ENCODE results near the gene C2orf49.

C2orf49 gene

DNA sequence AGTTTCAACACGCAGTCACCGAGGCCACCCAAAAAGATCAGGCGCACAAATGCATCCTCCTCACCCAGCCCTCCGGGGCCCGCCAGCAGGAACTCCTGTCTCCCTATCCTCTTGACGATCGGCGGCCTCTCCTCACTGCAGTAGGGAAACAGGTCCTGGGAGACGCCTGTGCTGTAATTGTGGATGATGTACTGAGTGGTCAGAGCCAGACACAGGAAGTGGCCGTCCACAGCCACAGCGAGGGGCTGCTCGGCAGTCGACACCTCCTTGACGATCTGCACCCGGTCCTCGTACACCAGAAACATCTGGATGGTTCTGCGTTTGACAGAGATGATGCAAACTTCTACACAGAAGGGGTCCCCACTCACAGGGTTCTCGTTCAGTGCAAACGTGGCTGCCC, 29.8 kb upstream of the C2orf49 start:
- TF ChIP-seq, protein P1, sequence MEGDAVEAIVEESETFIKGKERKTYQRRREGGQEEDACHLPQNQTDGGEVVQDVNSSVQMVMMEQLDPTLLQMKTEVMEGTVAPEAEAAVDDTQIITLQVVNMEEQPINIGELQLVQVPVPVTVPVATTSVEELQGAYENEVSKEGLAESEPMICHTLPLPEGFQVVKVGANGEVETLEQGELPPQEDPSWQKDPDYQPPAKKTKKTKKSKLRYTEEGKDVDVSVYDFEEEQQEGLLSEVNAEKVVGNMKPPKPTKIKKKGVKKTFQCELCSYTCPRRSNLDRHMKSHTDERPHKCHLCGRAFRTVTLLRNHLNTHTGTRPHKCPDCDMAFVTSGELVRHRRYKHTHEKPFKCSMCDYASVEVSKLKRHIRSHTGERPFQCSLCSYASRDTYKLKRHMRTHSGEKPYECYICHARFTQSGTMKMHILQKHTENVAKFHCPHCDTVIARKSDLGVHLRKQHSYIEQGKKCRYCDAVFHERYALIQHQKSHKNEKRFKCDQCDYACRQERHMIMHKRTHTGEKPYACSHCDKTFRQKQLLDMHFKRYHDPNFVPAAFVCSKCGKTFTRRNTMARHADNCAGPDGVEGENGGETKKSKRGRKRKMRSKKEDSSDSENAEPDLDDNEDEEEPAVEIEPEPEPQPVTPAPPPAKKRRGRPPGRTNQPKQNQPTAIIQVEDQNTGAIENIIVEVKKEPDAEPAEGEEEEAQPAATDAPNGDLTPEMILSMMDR (IDR thresholded peaks at IDR 0.05; ENCODE audit: low read depth, low read length), result no peak
- DNase-seq (ENCODE audit: extremely low read depth, low read depth), result no peak

DNA sequence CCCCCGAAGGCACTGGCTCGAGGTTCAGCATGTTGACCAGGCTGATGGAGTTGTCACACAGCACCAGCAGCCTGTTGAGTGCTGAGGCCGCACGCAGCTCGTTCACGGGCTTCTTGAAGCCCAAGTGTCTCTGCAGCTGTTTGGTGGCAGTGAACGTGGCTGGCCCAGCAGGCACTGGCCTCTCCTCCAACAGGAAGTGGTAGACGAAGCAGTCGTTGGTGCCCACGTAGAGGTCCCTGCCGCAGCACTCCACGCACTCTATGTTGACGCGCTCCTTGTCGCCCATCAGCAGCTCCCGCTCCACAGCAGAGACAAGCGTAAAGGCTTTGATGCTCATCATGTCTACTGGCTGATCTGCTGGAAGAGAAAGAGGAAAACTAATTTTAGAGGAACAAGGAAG, 29.4 kb upstream of the C2orf49 start:
- TF ChIP-seq, protein P1 (IDR thresholded peaks at IDR 0.05; ENCODE audit: low read depth, low read length), result no peak
- DNase-seq (ENCODE audit: extremely low read depth, low read depth), result no peak

DNA sequence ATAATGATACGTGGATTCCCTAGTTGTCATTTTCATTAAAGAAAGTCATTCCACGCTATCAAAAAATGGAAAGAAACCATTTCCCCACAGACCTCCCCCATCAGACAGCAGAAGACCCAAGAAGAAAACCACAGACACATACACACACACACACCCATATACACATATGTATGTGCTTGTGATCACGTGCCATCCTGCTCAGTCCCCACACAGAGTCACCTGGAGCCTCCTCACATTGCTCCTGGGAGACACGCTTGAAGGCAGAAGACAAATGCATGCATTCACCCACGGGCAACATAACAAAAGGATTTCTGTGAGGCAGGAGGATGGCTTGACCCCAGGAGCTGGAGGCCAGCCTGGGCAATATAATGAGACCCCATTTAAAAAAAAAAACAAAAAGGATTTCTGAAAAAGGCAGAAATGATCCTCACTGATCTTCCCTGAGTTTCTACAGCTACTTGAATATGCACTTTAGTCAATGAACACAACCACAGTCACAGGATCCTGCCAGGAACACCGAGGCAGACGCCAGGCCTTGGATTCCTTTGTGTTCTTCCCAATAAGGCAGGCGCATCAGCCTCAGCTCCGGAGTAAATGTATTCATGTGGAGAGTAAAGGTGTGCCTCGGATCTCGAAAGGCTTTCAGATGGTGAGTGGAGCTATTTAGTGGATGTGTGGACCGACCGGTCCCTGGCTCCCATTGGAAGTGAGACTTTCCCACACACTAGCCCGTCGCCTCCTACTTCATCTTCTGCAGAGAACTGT, 28.8 kb upstream of the C2orf49 start:
- TF ChIP-seq, protein P1 (IDR thresholded peaks at IDR 0.05; ENCODE audit: low read depth, low read length), result no peak
- DNase-seq (ENCODE audit: extremely low read depth, low read depth), result no peak

DNA sequence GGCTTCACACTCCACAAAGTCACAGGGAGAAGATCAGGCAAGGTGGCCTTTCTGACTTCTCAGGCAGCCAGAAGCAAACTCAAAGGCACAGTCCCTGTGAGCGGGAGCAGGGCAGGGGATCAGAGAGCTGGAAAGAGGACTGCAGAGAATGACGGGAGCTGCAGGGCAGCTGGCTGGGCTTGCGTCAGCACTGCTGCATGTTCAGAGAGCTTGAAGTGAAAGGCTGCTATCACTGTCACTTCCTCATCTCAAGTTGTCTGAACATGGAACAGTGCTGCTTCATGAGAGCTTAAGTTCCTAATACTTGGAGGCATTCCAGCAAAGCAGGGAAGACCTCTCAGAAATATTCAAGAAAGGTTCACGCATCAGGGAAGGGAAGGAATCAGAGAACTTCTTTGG, 28.2 kb upstream of the C2orf49 start:
- no peak for DNase-seq (ENCODE audit: extremely low read depth, low read depth)
- TF ChIP-seq, protein P1 (IDR thresholded peaks at IDR 0.05; ENCODE audit: low read depth, low read length), result no peak

DNA sequence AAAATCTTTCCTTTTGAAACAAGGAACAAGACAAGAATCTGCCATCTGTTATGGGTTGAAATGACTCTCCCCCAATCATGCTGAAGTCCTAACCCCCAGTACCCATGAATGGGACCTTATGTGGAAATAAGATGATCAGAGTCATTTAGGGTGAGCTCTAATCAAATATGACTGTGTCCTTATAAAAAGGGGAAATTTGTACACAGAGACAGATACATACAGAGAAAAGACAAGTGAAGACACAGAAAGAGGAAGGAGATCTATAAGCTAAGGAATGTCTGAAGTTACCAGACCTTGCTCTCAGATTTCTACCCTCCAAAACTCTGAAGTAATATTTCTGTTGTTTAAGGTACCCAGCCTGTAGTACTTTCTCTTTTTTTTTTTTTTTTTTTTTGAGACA, 23.5 kb upstream of the C2orf49 start:
- TF ChIP-seq, protein P1 (IDR thresholded peaks at IDR 0.05; ENCODE audit: low read depth, low read length), result no peak
- no peak for DNase-seq (ENCODE audit: extremely low read depth, low read depth)

DNA sequence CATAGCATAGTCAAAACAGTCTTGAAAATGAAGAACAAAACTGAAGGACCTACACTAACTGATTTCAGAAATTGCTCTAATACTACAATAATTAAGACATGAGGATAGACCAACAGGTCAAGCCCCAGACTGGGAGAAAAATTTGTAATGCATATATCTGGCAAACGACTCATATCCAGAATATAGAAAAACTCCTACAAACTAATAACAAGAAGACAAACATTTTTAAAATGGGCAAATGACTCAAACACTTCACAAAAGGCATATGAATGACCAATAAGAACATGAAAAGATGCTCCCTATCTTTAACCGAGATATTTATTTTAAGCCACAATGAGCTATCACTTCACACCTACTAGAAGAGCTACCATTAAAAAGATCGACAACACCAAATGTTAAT, 22.0 kb upstream of the C2orf49 start:
- TF ChIP-seq, protein P1 (IDR thresholded peaks at IDR 0.05; ENCODE audit: low read depth, low read length), result no peak
- no peak for DNase-seq (ENCODE audit: extremely low read depth, low read depth)

DNA sequence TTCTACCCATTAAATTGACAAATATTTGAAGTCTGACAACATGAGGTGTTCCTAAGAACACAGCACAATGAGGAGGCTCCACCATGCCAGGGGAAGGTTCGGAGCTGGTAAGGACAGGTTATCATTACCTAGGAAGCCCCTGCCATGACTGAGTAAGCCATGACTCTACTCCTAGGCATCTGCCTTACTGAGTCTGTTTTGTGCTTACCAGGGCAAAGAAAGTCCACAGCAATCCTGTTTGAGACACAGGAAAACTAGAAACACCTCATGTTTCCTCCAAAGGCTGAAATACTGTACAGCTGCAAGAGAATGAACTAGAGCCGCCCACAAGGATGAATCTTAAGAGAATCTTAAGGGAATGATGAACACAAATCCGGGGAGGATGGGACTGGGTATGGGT, 19.4 kb upstream of the C2orf49 start:
- TF ChIP-seq, protein P1 (IDR thresholded peaks at IDR 0.05; ENCODE audit: low read depth, low read length), result no peak
- DNase-seq (ENCODE audit: extremely low read depth, low read depth), result no peak

All from AG09319 (cell line).